ENCODE measurements around the gene COL27A1. TPM values are rescaled to one million over a fixed set of nuclear protein-coding genes. Genes with fewer than 3 reads are reported as not detected.
A peak's percentile ranks its signal among the peaks of the same experiment; 100 is the strongest.

COL27A1 gene
- total RNA-seq, 2 donors from 2014 or later: 1.3 to 2.4 TPM

- H3K4me3 Mint-ChIP-seq: no peak overlapping the region
- no peak overlapping the region for H3K27ac Mint-ChIP-seq
- no peaks in the 10 kb centered on the region for H3K9me3 Mint-ChIP-seq
- no peaks in the 10 kb centered on the region for H3K27me3 Mint-ChIP-seq (ENCODE audit: low read depth)
- DNase-seq: no peak
- H3K36me3 Mint-ChIP-seq (ENCODE audit: insufficient read depth in 2 of 2): no peaks in the 10 kb centered on the region
- H3K4me1 Mint-ChIP-seq (ENCODE audit: low read depth): peaks cover 7% of the 10 kb centered on the region
- no peak for ATAC-seq (replicated peaks in 1 of 2)
Measured at GRCh38 chr9:114309096-114309495, 153.8 kb downstream of the COL27A1 start.

- no peak overlapping the region for H3K27ac Mint-ChIP-seq
- H3K27me3 Mint-ChIP-seq (ENCODE audit: low read depth): no peaks in the 10 kb centered on the region
- no peaks in the 10 kb centered on the region for H3K36me3 Mint-ChIP-seq (ENCODE audit: insufficient read depth in 2 of 2)
- ATAC-seq (replicated peaks in 1 of 2): no peak
- H3K4me3 Mint-ChIP-seq: no peak overlapping the region
- peaks cover 4% of the 10 kb centered on the region for H3K4me1 Mint-ChIP-seq (ENCODE audit: low read depth)
- DNase-seq: no peak
- H3K9me3 Mint-ChIP-seq: no peaks in the 10 kb centered on the region
Measured at GRCh38 chr9:114310471-114311450, 155.4 kb downstream of the COL27A1 start.

- Mint-ChIP-seq H3K4me1 (ENCODE audit: low read depth) (no peaks in the 10 kb centered on the region), H3K36me3 (ENCODE audit: insufficient read depth in 2 of 2) (no peaks in the 10 kb centered on the region), H3K4me3 (no peak overlapping the region), H3K9me3 (no peaks in the 10 kb centered on the region), H3K27me3 (ENCODE audit: low read depth) (no peaks in the 10 kb centered on the region), H3K27ac (no peak overlapping the region)
- DNase-seq (no peak), ATAC-seq (replicated peaks in 1 of 2) (no peak)
Measured at GRCh38 chr9:114311571-114312512, 156.5 kb downstream of the COL27A1 start.

- no peaks in the 10 kb centered on the region for H3K36me3 Mint-ChIP-seq (ENCODE audit: insufficient read depth in 2 of 2)
- DNase-seq (no peak), ATAC-seq (replicated peaks in 1 of 2) (no peak)
- H3K27me3 Mint-ChIP-seq (ENCODE audit: low read depth): no peaks in the 10 kb centered on the region
- H3K4me1 Mint-ChIP-seq (ENCODE audit: low read depth): peaks cover under 1% of the 10 kb centered on the region
- H3K27ac Mint-ChIP-seq: no peak overlapping the region
- H3K4me3 Mint-ChIP-seq: no peak overlapping the region
- H3K9me3 Mint-ChIP-seq: no peaks in the 10 kb centered on the region
Measured at GRCh38 chr9:114312513-114312875, 157.2 kb downstream of the COL27A1 start.

- peaks cover 8% of the 10 kb centered on the region for H3K4me1 Mint-ChIP-seq (ENCODE audit: low read depth)
- no peaks in the 10 kb centered on the region for H3K27me3 Mint-ChIP-seq (ENCODE audit: low read depth)
- no peak overlapping the region for H3K27ac Mint-ChIP-seq
- H3K9me3 Mint-ChIP-seq: no peaks in the 10 kb centered on the region
- DNase-seq (no peak), ATAC-seq (replicated peaks in 1 of 2) (no peak)
- no peak overlapping the region for H3K4me3 Mint-ChIP-seq
- H3K36me3 Mint-ChIP-seq (ENCODE audit: insufficient read depth in 2 of 2): no peaks in the 10 kb centered on the region
Measured at GRCh38 chr9:114313186-114313585, 157.8 kb downstream of the COL27A1 start.

GRCh38 chr9:114314256-114314867 is 159.0 kb downstream of the COL27A1 start:
- H3K9me3 Mint-ChIP-seq: no peaks in the 10 kb centered on the region
- no peaks in the 10 kb centered on the region for H3K36me3 Mint-ChIP-seq (ENCODE audit: insufficient read depth in 2 of 2)
- DNase-seq (no peak), ATAC-seq (replicated peaks in 1 of 2) (no peak)
- H3K27ac Mint-ChIP-seq: peak overlapping the region; percentile 10
- H3K4me1 Mint-ChIP-seq (ENCODE audit: low read depth): peaks cover 19% of the 10 kb centered on the region
- peaks cover 4% of the 10 kb centered on the region for H3K27me3 Mint-ChIP-seq (ENCODE audit: low read depth)
- no peak overlapping the region for H3K4me3 Mint-ChIP-seq

GRCh38 chr9:114314881-114315722 is 159.8 kb downstream of the COL27A1 start:
- DNase-seq: no peak
- Mint-ChIP-seq H3K4me3 (no peak overlapping the region), H3K27ac (no peak overlapping the region), H3K36me3 (ENCODE audit: insufficient read depth in 2 of 2) (no peaks in the 10 kb centered on the region), H3K9me3 (no peaks in the 10 kb centered on the region), H3K27me3 (ENCODE audit: low read depth) (peaks cover 7% of the 10 kb centered on the region), H3K4me1 (ENCODE audit: low read depth) (peaks cover 20% of the 10 kb centered on the region)
- no peak for ATAC-seq (replicated peaks in 1 of 2)

GRCh38 chr9:114315723-114316363 is 160.5 kb downstream of the COL27A1 start:
- Mint-ChIP-seq H3K27me3 (ENCODE audit: low read depth) (peaks cover 7% of the 10 kb centered on the region), H3K4me1 (ENCODE audit: low read depth) (peaks cover 20% of the 10 kb centered on the region), H3K9me3 (no peaks in the 10 kb centered on the region), H3K27ac (no peak overlapping the region), H3K36me3 (ENCODE audit: insufficient read depth in 2 of 2) (no peaks in the 10 kb centered on the region), H3K4me3 (no peak overlapping the region)
- DNase-seq (no peak), ATAC-seq (replicated peaks in 1 of 2) (no peak)

- ATAC-seq (replicated peaks in 1 of 2) (no peak), DNase-seq (no peak)
- Mint-ChIP-seq H3K27me3 (ENCODE audit: low read depth) (peaks cover 7% of the 10 kb centered on the region), H3K36me3 (ENCODE audit: insufficient read depth in 2 of 2) (no peaks in the 10 kb centered on the region), H3K4me1 (ENCODE audit: low read depth) (peaks cover 24% of the 10 kb centered on the region), H3K9me3 (no peaks in the 10 kb centered on the region), H3K27ac (no peak overlapping the region), H3K4me3 (no peak overlapping the region)
Measured at GRCh38 chr9:114316605-114317230, 161.4 kb downstream of the COL27A1 start.

- H3K36me3 Mint-ChIP-seq (ENCODE audit: insufficient read depth in 2 of 2): no peaks in the 10 kb centered on the region
- DNase-seq (no peak), ATAC-seq (replicated peaks in 1 of 2) (peak; percentile 43 to 59)
- peaks cover 7% of the 10 kb centered on the region for H3K27me3 Mint-ChIP-seq (ENCODE audit: low read depth)
- H3K27ac Mint-ChIP-seq: peak overlapping the region; percentile 88
- H3K4me3 Mint-ChIP-seq: peak overlapping the region in 1 of 2 donors; percentile 37
- H3K9me3 Mint-ChIP-seq: no peaks in the 10 kb centered on the region
- H3K4me1 Mint-ChIP-seq (ENCODE audit: low read depth): peaks cover 32% of the 10 kb centered on the region
Measured at GRCh38 chr9:114317665-114318357, 162.5 kb downstream of the COL27A1 start.

GRCh38 chr9:114318416-114318815 is 163.1 kb downstream of the COL27A1 start:
- Mint-ChIP-seq H3K9me3 (no peaks in the 10 kb centered on the region), H3K36me3 (ENCODE audit: insufficient read depth in 2 of 2) (no peaks in the 10 kb centered on the region), H3K27ac (peak overlapping the region; percentile 42), H3K4me1 (ENCODE audit: low read depth) (peaks cover 32% of the 10 kb centered on the region), H3K4me3 (no peak overlapping the region), H3K27me3 (ENCODE audit: low read depth) (peaks cover 7% of the 10 kb centered on the region)
- DNase-seq: no peak
- ATAC-seq (replicated peaks in 1 of 2): no peak

Data from activated T-cell treated with anti-CD3 and anti-CD28 coated beads, Interleukin-2, amount 50 U/mL, for 72 hours (primary cell).